GM12878 (cell line): ENCODE results near the gene SERPINB10. TPM values are rescaled to one million over a fixed set of nuclear protein-coding genes. Genes with fewer than 3 reads are reported as not detected.

Experiments
- ATAC-seq: fragments of 200-7000 bp; cut with Tn5 transposase; 3 replicates; pipeline ENCODE4 v1.9.1; 2020; ENCODE audit warnings: mild to moderate bottlenecking, moderate library complexity
- BruUV-seq: library from RNA; stranded (reverse); fragments of 400-500 nt; replicated peaks from 2 replicates; lab custom pipeline; 2021; lab: Mats Ljungman, UMichigan
- CTCF ChIA-PET: fragments of 300-600 bp; sonication (Branson Sonifier 250); formaldehyde crosslinking; extraction: SDS; loops from one replicate; lab custom pipeline; 2021; ENCODE audit warnings: inconsistent platforms; lab: Yijun Ruan, JAX
- POLR2A ChIA-PET: fragments of 350-600 bp; formaldehyde crosslinking; extraction: SDS; loops from one replicate; lab custom pipeline; 2021; ENCODE audit warnings: inconsistent platforms; lab: Charles Lee
- RAD21 ChIA-PET: fragments of 300-600 bp; sonication (Branson Sonifier 250); formaldehyde crosslinking; loops from one replicate; lab custom pipeline; 2023; ENCODE audit warnings: antibody characterized with exemption; ENCODE audit not compliant: unreplicated experiment; lab: Charles Lee
- SMC1A ChIA-PET: fragments of 300-600 bp; sonication (Branson Sonifier 250); formaldehyde crosslinking; loops from one replicate; lab custom pipeline; 2023; ENCODE audit not compliant: unreplicated experiment, uncharacterized antibody; lab: Charles Lee
- DNase-seq: peaks from one replicate; pipeline ENCODE4 v3.0.0-alpha.2; 2011; ENCODE audit warnings: low read depth, low spot score
- FAIRE-seq: peaks from 3 replicates; lab custom pipeline; 2011; peaks lifted over from hg19 to GRCh38; lab: Jason Lieb, UNC
- H2AFZ ChIP-seq: 2 replicates; pipeline ENCODE4 v1.6.0; 2011; ENCODE audit warnings: low read depth, low read length, control low read depth; ENCODE audit not compliant: control insufficient read depth
- H3K27ac ChIP-seq: 2 replicates; pipeline ENCODE4 v1.5.1; 2011; ENCODE audit warnings: control low read depth; ENCODE audit not compliant: control insufficient read depth, insufficient read depth
- H3K27me3 ChIP-seq, 2 experiments: replicated peaks in 1 of 2; 2 replicates each; pipeline versions ENCODE4 v1.6.0 to v1.6.1; 2011; ENCODE audit warnings: low read length in 1 of 2; ENCODE audit not compliant: control insufficient read depth in 2 of 2, insufficient read depth in 2 of 2
- H3K36me3 ChIP-seq, 2 experiments: 2 replicates each; pipeline ENCODE4 v1.5.1; 2011; ENCODE audit warnings: low read length in 1 of 2; ENCODE audit not compliant: control insufficient read depth in 2 of 2, insufficient read depth in 2 of 2
- H3K4me1 ChIP-seq: 2 replicates; pipeline ENCODE4 v1.6.1; 2011; ENCODE audit warnings: mild to moderate bottlenecking, low read length, moderate library complexity, mixed read lengths; ENCODE audit not compliant: control insufficient read depth, insufficient read depth
- H3K4me2 ChIP-seq: 2 replicates; pipeline ENCODE4 v1.6.0; 2011; ENCODE audit warnings: control low read depth; ENCODE audit not compliant: control insufficient read depth, insufficient read depth
- H3K4me3 ChIP-seq: fragments of 200-600 bp; sonication (generic); 2 replicates; pipeline ENCODE4 v1.5.1; 2016
- H3K79me2 ChIP-seq: 2 replicates; pipeline ENCODE4 v1.6.0; 2011; ENCODE audit warnings: low read length; ENCODE audit not compliant: control insufficient read depth, insufficient read depth
- H3K9ac ChIP-seq: 2 replicates; pipeline ENCODE4 v1.8.0; 2011; ENCODE audit warnings: low read length, control low read depth, mixed read lengths; ENCODE audit not compliant: control insufficient read depth, insufficient read depth
- H3K9me3 ChIP-seq: replicated peaks from 3 replicates; pipeline ENCODE4 v1.5.1; 2011; ENCODE audit warnings: mild to moderate bottlenecking, low read length; ENCODE audit not compliant: control insufficient read depth, insufficient read depth
- H4K20me1 ChIP-seq: 2 replicates; pipeline ENCODE4 v1.6.0; 2011; ENCODE audit not compliant: control insufficient read depth, insufficient read depth
- BRCA1 ChIP-seq: IDR thresholded peaks from 2 replicates; pipeline ENCODE4 v1.6.1; 2011; ENCODE audit warnings: low read depth, low read length, improper control_type of control experiment
- CBX5 ChIP-seq: sonication (generic); IDR thresholded peaks from 2 replicates; pipeline ENCODE4 v1.6.1; 2016; ENCODE audit warnings: low read depth, moderate library complexity, mild to moderate bottlenecking, inconsistent platforms
- CREM ChIP-seq: IDR thresholded peaks from 2 replicates; pipeline ENCODE4 v1.6.1; 2014; ENCODE audit warnings: antibody characterized with exemption, low read depth
- ESRRA ChIP-seq: IDR thresholded peaks from 2 replicates; pipeline ENCODE4 v1.6.1; 2012; ENCODE audit warnings: mild to moderate bottlenecking, low read length, improper control_type of control experiment
- RFX5 ChIP-seq: IDR thresholded peaks from 2 replicates; pipeline ENCODE4 v1.6.1; 2011; ENCODE audit warnings: low read depth, low read length, improper control_type of control experiment
- SMC3 ChIP-seq: IDR thresholded peaks from 2 replicates; pipeline ENCODE4 v1.6.1; 2011; ENCODE audit warnings: low read length, improper control_type of control experiment, borderline replicate concordance
- YBX1 ChIP-seq: fragments of 450-650 bp; IDR thresholded peaks from 2 replicates; pipeline ENCODE4 v1.6.1; 2016; ENCODE audit warnings: antibody characterized with exemption
- ZBTB11 ChIP-seq: fragments of 450-650 bp; formaldehyde crosslinking; IDR thresholded peaks from 2 replicates; pipeline ENCODE4 v1.5.0; 2022; ENCODE audit warnings: mild to moderate bottlenecking, missing genetic modification characterization
- WGBS: methylation state at CpG from one replicate; pipeline ENCODE4 v1.1.6; 2016; ENCODE audit warnings: low lambda C conversion rate; ENCODE audit not compliant: insufficient replicate concordance, insufficient coverage; ENCODE audit errors: missing lambda C conversion rate; 5-methylcytosine and 5-hydroxymethylcytosine counted together
- in situ Hi-C: fragments of 300-500 bp; cut with MboI; formaldehyde crosslinking; loops from 9 replicates; pipeline ENCODE4 v1.14.3; 2018; ENCODE audit warnings: mixed read lengths
- intact Hi-C: fragments of 100-400 bp; cut with micrococcal nuclease; formaldehyde crosslinking; loops from one replicate; pipeline ENCODE4 v1.14.2; 2022; ENCODE audit not compliant: unreplicated experiment
- polyA plus RNA-seq, 11 experiments: library from polyadenylated mRNA; depleted of rRNA in 4 of 11; unstranded in 6 of 11; stranded (reverse) in 5 of 11; fragments of >200 nt; fragmentation: Nextera tagmentation in 4 of 11; fragmentation: Illumina TruSeq in 1 of 11; extraction: Ambion mirVana in 4 of 11; extraction: Trizol in 1 of 11; gene quantifications; 1 replicate in 1 of 11; 2 replicates in 10 of 11; pipeline versions ENCODE4 v1.2.1 to v1.2.3, GENCODE V29; 2011 to 2016; ENCODE audit warnings: inconsistent platforms in 2 of 11, missing spikeins in 2 of 11, low read depth in 1 of 11
- total RNA-seq, 4 experiments: library from RNA; depleted of rRNA in 3 of 4; stranded (reverse); fragments of >200 nt in 3 of 4; fragmentation: Illumina TruSeq in 1 of 4; extraction: Trizol in 1 of 4; gene quantifications; 2 replicates each; pipeline versions ENCODE4 v1.2.1 to v1.2.3, GENCODE V29; 2013 to 2021

The SERPINB10 gene
- total and polyA plus RNA-seq, 10 of the 15 experiments (the other 5 are each of a cell fraction or from before 2014, with no cell fraction given): 12.0 to 83.5 (median 24.1) TPM

- CTCF ChIA-PET: interaction anchor here (0.8 to 0.9 kb wide), 2 partner anchors 16 to 18 kb away, joined by 3 read pairs; no protein-coding TSS in a partner anchor
- H3K9me3 ChIP-seq: no peaks in the 10 kb centered on the region
- POLR2A ChIA-PET: no interaction called here
- H3K27ac ChIP-seq: no peak overlapping the region
- in situ Hi-C loops (no loop called here), intact Hi-C loops (no loop called here)
- ATAC-seq: no peak
- RAD21 ChIA-PET: no interaction called here
- no peak overlapping the region for H2AFZ ChIP-seq
- H3K4me2 ChIP-seq: no peak overlapping the region
- no peak for FAIRE-seq
- H4K20me1 ChIP-seq: no peaks in the 10 kb centered on the region
- SMC1A ChIA-PET: no interaction called here
- H3K36me3 ChIP-seq: no peaks in the 10 kb centered on the region
- no peaks in the 10 kb centered on the region for H3K4me1 ChIP-seq
- BruUV-seq: no TSS peak
- no peak for TF ChIP-seq SMC3
- TF ChIP-seq CBX5: no peak
- TF ChIP-seq CREM: no peak
- no peak for TF ChIP-seq BRCA1
- no peak for TF ChIP-seq RFX5
- TF ChIP-seq, all 136 proteins: peak for 0
- DNase-seq: no peak
- Histone ChIP-seq H3K4me3 (no peak overlapping the region), H3K79me2 (no peaks in the 10 kb centered on the region), H3K27me3 (no peaks in the 10 kb centered on the region), H3K9ac (no peak overlapping the region)
- WGBS: 68% methylated on average over 5 of the region's 5 CpGs
Observed at GRCh38 chr18:63917817-63918216, 10.1 kb downstream of the SERPINB10 start.

GRCh38 chr18:63922049-63922448, 14.3 kb downstream of the SERPINB10 start:
- FAIRE-seq: no peak
- ChIA-PET SMC1A (interaction anchor here (0.7 to 4.7 kb wide), 7 partner anchors 9 to 85 kb away, joined by 3 to 37 read pairs (median 3); partner anchors contain the start of gene SERPINB10), RAD21 (interaction anchor here (0.8 to 2.7 kb wide), 2 partner anchors 12 to 14 kb away, joined by 3 to 8 read pairs; no protein-coding TSS in a partner anchor), POLR2A (interaction anchor here (0.9 to 1.6 kb wide), 3 partner anchors 14 to 44 kb away, joined by 3 to 7 read pairs (median 3); partner anchors contain the start of gene SERPINB10), CTCF (interaction anchor here (1.6 to 3.1 kb wide), 4 partner anchors 14 to 31 kb away, joined by 3 to 17 read pairs (median 6); no protein-coding TSS in a partner anchor)
- Histone ChIP-seq H3K36me3 (no peaks in the 10 kb centered on the region), H3K4me3 (no peak overlapping the region), H3K27me3 (no peaks in the 10 kb centered on the region), H3K4me1 (no peaks in the 10 kb centered on the region), H3K9me3 (no peaks in the 10 kb centered on the region), H2AFZ (no peak overlapping the region), H4K20me1 (no peaks in the 10 kb centered on the region), H3K79me2 (no peaks in the 10 kb centered on the region), H3K9ac (no peak overlapping the region), H3K27ac (no peak overlapping the region), H3K4me2 (no peak overlapping the region)
- in situ Hi-C loops: no loop called here
- 50% methylated on average over 2 of the region's 2 CpGs for WGBS
- no peak for ATAC-seq
- no peak for DNase-seq
- BruUV-seq: no TSS peak
- intact Hi-C loops: no loop called here
- TF ChIP-seq ESRRA: no peak
- TF ChIP-seq ZBTB11 (CRISPR knock-in tag): no peak
- TF ChIP-seq YBX1: no peak
